ENCODE measurements around the gene GPR137B. TPM values are rescaled to one million over a fixed set of nuclear protein-coding genes. Genes with fewer than 3 reads are reported as not detected.
A peak's percentile ranks its signal among the peaks of the same experiment; 100 is the strongest.

Gene GPR137B
- total and polyA plus RNA-seq, 9 of the 15 experiments (the other 6 are each of a cell fraction or from before 2014, with no cell fraction given), result 0.04 to 1.0 (median 0.62) TPM

DNA sequence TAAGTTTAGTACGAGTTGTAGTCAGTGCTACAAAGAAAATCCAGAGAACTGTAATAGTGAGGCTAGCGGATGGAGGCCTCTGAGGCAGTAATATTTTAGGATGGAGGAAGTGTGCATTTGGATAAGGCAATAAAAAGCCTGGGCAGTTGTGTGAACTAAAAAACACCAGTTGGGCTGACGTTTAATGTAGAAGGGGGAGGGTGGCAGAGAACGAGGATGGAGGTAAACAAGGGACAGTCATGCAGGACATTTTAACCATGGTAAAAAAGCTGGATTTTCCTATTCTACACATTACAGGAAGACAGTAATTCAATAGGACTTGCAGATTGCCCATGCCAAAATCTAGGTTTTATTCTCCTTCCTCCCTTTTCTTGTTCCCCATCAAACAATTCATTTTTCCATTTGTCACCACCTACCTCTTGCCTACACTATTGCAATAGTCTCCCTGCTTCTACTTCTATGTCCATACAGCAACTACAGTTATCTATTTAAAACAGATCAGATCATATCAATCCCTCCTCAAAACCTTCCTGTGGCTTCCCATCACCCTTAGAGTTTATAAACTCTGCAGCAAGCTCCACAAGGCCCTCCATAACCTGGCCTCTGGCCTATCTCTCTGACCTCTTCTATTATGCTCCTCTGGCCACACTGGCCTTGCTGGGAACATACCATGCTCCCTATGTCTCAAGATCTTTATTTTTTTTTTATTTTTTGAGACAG lies 111.7 kb downstream of the GPR137B start (continued):
- TF ChIP-seq, protein P1, sequence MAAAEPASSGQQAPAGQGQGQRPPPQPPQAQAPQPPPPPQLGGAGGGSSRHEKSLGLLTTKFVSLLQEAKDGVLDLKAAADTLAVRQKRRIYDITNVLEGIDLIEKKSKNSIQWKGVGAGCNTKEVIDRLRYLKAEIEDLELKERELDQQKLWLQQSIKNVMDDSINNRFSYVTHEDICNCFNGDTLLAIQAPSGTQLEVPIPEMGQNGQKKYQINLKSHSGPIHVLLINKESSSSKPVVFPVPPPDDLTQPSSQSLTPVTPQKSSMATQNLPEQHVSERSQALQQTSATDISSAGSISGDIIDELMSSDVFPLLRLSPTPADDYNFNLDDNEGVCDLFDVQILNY (CRISPR knock-in tag; IDR thresholded peaks at IDR 0.05), result no peak
- TF ChIP-seq ZNF277 (CRISPR knock-in tag; IDR thresholded peaks at IDR 0.05; ENCODE audit: borderline replicate concordance), result no peak
- TF ChIP-seq KLF6 (CRISPR knock-in tag; IDR thresholded peaks at IDR 0.05; ENCODE audit: borderline replicate concordance), result no peak
- peak; percentile 85; the same call in 1 of the 2 replicates for TF ChIP-seq SMARCE1 (IDR thresholded peaks at IDR 0.05)
- TF ChIP-seq NFXL1 (CRISPR knock-in tag; IDR thresholded peaks at IDR 0.05), result no peak
- TF ChIP-seq TAF9B (IDR thresholded peaks at IDR 0.05; ENCODE audit: partially characterized antibody), result no peak
- peak; percentile 86 for TF ChIP-seq DPF2 (IDR thresholded peaks at IDR 0.05)
- TF ChIP-seq CBFA2T3 (IDR thresholded peaks at IDR 0.05), result peak; percentile 66
- peak; percentile 79; the same call in 1 of the 2 replicates for TF ChIP-seq CTBP1 (IDR thresholded peaks at IDR 0.05; ENCODE audit: borderline replicate concordance)
- TF ChIP-seq, protein P2, sequence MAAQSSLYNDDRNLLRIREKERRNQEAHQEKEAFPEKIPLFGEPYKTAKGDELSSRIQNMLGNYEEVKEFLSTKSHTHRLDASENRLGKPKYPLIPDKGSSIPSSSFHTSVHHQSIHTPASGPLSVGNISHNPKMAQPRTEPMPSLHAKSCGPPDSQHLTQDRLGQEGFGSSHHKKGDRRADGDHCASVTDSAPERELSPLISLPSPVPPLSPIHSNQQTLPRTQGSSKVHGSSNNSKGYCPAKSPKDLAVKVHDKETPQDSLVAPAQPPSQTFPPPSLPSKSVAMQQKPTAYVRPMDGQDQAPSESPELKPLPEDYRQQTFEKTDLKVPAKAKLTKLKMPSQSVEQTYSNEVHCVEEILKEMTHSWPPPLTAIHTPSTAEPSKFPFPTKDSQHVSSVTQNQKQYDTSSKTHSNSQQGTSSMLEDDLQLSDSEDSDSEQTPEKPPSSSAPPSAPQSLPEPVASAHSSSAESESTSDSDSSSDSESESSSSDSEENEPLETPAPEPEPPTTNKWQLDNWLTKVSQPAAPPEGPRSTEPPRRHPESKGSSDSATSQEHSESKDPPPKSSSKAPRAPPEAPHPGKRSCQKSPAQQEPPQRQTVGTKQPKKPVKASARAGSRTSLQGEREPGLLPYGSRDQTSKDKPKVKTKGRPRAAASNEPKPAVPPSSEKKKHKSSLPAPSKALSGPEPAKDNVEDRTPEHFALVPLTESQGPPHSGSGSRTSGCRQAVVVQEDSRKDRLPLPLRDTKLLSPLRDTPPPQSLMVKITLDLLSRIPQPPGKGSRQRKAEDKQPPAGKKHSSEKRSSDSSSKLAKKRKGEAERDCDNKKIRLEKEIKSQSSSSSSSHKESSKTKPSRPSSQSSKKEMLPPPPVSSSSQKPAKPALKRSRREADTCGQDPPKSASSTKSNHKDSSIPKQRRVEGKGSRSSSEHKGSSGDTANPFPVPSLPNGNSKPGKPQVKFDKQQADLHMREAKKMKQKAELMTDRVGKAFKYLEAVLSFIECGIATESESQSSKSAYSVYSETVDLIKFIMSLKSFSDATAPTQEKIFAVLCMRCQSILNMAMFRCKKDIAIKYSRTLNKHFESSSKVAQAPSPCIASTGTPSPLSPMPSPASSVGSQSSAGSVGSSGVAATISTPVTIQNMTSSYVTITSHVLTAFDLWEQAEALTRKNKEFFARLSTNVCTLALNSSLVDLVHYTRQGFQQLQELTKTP (IDR thresholded peaks at IDR 0.05; ENCODE audit: low read depth in 1 of 2, partially characterized antibody in 2 of 2), result peak; percentile 40 to 60
- TF ChIP-seq TBL1XR1 (IDR thresholded peaks at IDR 0.05; ENCODE audit: low read length in 2 of 2), result 0 out of 4 replicates have a peak, but pooled peaks of 1 of the 2 experiments have one; percentile 57
- TF ChIP-seq MYC (IDR thresholded peaks at IDR 0.05; ENCODE audit: low read depth, low read length), result peak; percentile 45; the same call in 1 of the 2 replicates
- no peak for TF ChIP-seq MYC (CRISPR knock-in tag; IDR thresholded peaks at IDR 0.05; ENCODE audit: borderline replicate concordance, low read depth)
- TF ChIP-seq SAFB (IDR thresholded peaks at IDR 0.05; ENCODE audit: borderline replicate concordance, low read depth, low read length), result no peak
- 0 out of 2 replicates have a peak, but pooled peaks have one; percentile 17 for TF ChIP-seq ETV1 (tag; conservative IDR thresholded peaks at IDR 0.05; ENCODE audit: low read depth)
- TF ChIP-seq, protein P3, sequence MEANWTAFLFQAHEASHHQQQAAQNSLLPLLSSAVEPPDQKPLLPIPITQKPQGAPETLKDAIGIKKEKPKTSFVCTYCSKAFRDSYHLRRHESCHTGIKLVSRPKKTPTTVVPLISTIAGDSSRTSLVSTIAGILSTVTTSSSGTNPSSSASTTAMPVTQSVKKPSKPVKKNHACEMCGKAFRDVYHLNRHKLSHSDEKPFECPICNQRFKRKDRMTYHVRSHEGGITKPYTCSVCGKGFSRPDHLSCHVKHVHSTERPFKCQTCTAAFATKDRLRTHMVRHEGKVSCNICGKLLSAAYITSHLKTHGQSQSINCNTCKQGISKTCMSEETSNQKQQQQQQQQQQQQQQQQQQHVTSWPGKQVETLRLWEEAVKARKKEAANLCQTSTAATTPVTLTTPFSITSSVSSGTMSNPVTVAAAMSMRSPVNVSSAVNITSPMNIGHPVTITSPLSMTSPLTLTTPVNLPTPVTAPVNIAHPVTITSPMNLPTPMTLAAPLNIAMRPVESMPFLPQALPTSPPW (CRISPR knock-in tag; IDR thresholded peaks at IDR 0.05), result peak; percentile 46; the same call in 1 of the 2 replicates
- TF ChIP-seq ZNF408 (CRISPR knock-in tag; IDR thresholded peaks at IDR 0.05; ENCODE audit: low read depth), result no peak
- TF ChIP-seq GATAD2B (IDR thresholded peaks at IDR 0.05; ENCODE audit: borderline replicate concordance), result no peak
- no peak for TF ChIP-seq STAG1 (CRISPR knock-in tag; IDR thresholded peaks at IDR 0.05; ENCODE audit: borderline replicate concordance)
- TF ChIP-seq MTA2 (IDR thresholded peaks at IDR 0.05; ENCODE audit: low read depth), result peak; percentile 55
- peak; percentile 21; the same call in 1 of the 2 replicates for TF ChIP-seq NCOA1 (IDR thresholded peaks at IDR 0.05; ENCODE audit: low read depth)

All from K562 (cell line).